K562 (cell line): ENCODE measurements around the gene UCHL1.

ENCODE experiments used
- EZH2 ChIP-seq: IDR thresholded peaks from 2 replicates; pipeline ENCODE4 v1.6.1; 2012; ENCODE audit warnings: low read depth, mild to moderate bottlenecking, inconsistent platforms, low read length, borderline replicate concordance
- POLR2A ChIP-seq: fragments of 450-650 bp; conservative IDR thresholded peaks from 2 replicates; pipeline ENCODE4 v1.6.1; 2016
- POLR3G ChIP-seq: IDR thresholded peaks from 2 replicates; pipeline ENCODE4 v1.6.1; 2011; ENCODE audit not compliant: insufficient read length, insufficient replicate concordance; ENCODE audit errors: extremely low read depth
- SMAD4 ChIP-seq: fragments of 250-450 bp; sonication (Bioruptor Pico); conservative IDR thresholded peaks from 2 replicates; pipeline ENCODE4 v1.8.0; 2021; ENCODE audit warnings: inconsistent platforms, mild to moderate bottlenecking, moderate library complexity
- SMARCA5 ChIP-seq: fragments of 450-650 bp; IDR thresholded peaks from 2 replicates; pipeline ENCODE4 v1.6.1; 2016
- ZNF384 ChIP-seq: IDR thresholded peaks from 2 replicates; pipeline ENCODE4 v1.6.1; 2012; ENCODE audit warnings: low read depth, low read length, improper control_type of control experiment
- ZSCAN29 ChIP-seq: fragments of 450-650 bp; IDR thresholded peaks from 2 replicates; pipeline ENCODE4 v1.6.1; 2017
- TF ChIP-seq, protein P1 (sequence below), 3 experiments: IDR thresholded peaks in 2 of 3; conservative IDR thresholded peaks in 1 of 3; 2 replicates each; pipeline ENCODE4 v1.5.1; 2011 to 2012; ENCODE audit warnings: low read length in 3 of 3, mild to moderate bottlenecking in 3 of 3, control low read depth in 2 of 3, improper control_type of control experiment in 1 of 3, inconsistent platforms in 1 of 3, low read depth in 1 of 3, mixed read lengths in 1 of 3, moderate library complexity in 1 of 3; ENCODE audit not compliant: insufficient read depth in 2 of 3
- TF ChIP-seq, protein P2 (sequence below): fragments of 250-450 bp; sonication (Bioruptor Pico); IDR thresholded peaks from 2 replicates; pipeline ENCODE4 v1.4.0; 2020

DNA sequence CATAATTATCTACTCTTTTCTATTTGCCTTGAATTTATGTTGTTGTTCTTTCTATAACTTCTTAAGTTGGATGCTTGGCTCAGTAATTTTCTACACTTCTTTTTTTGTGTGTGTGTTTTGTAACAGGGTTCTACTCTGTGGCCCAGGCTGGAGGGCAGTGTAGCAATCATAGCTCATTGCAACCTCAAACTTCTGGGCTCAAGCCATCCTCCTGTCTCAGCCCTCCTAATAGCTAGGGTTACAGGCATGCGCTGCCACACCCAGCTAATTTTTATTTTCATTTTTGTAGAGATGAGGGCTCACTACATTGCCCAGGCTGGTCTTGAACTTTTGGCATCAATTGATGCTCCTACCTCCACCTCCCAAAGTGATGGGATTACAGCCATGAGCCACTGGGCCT, 20.7 kb upstream of the UCHL1 start:
- no peak for TF ChIP-seq ZSCAN29
- TF ChIP-seq EZH2 = no peak
- no peak for TF ChIP-seq SMARCA5
- TF ChIP-seq, protein P1, sequence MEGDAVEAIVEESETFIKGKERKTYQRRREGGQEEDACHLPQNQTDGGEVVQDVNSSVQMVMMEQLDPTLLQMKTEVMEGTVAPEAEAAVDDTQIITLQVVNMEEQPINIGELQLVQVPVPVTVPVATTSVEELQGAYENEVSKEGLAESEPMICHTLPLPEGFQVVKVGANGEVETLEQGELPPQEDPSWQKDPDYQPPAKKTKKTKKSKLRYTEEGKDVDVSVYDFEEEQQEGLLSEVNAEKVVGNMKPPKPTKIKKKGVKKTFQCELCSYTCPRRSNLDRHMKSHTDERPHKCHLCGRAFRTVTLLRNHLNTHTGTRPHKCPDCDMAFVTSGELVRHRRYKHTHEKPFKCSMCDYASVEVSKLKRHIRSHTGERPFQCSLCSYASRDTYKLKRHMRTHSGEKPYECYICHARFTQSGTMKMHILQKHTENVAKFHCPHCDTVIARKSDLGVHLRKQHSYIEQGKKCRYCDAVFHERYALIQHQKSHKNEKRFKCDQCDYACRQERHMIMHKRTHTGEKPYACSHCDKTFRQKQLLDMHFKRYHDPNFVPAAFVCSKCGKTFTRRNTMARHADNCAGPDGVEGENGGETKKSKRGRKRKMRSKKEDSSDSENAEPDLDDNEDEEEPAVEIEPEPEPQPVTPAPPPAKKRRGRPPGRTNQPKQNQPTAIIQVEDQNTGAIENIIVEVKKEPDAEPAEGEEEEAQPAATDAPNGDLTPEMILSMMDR (IDR thresholded peaks at IDR 0.05 in 2 of 3, conservative IDR thresholded peaks at IDR 0.05 in 1 of 3; ENCODE audit: insufficient read depth in 2 of 3, low read depth in 1 of 3, low read length in 3 of 3) = no peak
- TF ChIP-seq, protein P2, sequence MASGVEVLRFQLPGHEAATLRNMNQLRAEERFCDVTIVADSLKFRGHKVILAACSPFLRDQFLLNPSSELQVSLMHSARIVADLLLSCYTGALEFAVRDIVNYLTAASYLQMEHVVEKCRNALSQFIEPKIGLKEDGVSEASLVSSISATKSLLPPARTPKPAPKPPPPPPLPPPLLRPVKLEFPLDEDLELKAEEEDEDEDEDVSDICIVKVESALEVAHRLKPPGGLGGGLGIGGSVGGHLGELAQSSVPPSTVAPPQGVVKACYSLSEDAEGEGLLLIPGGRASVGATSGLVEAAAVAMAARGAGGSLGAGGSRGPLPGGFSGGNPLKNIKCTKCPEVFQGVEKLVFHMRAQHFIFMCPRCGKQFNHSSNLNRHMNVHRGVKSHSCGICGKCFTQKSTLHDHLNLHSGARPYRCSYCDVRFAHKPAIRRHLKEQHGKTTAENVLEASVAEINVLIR = no peak
- TF ChIP-seq POLR2A = no peak
- TF ChIP-seq POLR3G = no peak
- TF ChIP-seq ZNF384 = no peak
- no peak for TF ChIP-seq SMAD4 (CRISPR knock-in tag)
